NCI-H526 treated with DMSO at 0.1 percent for 48 hours (cell line): ENCODE measurements around the gene SHISAL1.
"Not testable (repeated sequence)": the region's sequence is repeated elsewhere in the genome, so short reads cannot be mapped to it uniquely, and the experiment has no call there.

Experiments
- DNase-seq: peaks from one replicate; lab custom pipeline; 2025; lab: John Stamatoyannopoulos, UW

SHISAL1 gene

DNA sequence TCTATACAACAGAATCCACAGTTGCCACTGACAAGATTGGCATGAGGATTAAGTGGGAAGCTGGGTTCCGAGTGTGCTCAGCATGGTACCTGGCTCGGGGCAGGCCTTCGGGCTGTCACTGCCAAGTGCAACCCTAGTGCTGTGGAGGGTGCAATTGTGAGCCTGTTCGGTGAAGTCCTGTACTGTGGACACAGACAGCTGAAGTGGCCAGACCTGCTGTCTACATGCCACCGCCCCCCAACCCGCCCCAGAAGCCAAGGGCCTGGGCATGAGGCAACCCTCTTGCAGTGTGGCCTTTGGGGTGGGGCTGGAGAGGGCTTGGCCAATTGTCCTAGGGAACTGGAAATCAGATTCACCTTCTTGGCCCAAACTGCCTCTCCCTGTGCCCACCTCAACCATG, 15.6 kb upstream of the SHISAL1 start:
- DNase-seq: no peak

DNA sequence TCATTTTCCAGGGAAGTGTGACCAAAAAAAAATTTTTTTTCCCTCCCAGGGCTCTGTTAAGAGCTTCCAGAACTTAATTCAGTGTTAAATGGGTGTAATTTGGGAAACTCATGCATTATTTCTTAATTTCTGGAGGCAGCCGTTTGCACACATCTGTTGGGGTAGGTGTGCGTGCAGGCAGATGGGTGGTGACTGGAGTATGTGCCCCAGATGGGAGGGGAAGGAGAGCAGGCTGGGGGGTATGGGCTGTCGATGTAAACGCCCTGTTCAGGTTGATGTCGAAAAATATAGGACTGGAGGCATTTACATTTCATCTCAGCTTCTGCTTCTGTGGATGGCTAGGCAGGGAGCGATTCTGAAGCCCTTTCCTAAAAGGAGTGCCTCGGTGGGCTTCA, 13.7 kb upstream of the SHISAL1 start:
- DNase-seq: no peak

DNA sequence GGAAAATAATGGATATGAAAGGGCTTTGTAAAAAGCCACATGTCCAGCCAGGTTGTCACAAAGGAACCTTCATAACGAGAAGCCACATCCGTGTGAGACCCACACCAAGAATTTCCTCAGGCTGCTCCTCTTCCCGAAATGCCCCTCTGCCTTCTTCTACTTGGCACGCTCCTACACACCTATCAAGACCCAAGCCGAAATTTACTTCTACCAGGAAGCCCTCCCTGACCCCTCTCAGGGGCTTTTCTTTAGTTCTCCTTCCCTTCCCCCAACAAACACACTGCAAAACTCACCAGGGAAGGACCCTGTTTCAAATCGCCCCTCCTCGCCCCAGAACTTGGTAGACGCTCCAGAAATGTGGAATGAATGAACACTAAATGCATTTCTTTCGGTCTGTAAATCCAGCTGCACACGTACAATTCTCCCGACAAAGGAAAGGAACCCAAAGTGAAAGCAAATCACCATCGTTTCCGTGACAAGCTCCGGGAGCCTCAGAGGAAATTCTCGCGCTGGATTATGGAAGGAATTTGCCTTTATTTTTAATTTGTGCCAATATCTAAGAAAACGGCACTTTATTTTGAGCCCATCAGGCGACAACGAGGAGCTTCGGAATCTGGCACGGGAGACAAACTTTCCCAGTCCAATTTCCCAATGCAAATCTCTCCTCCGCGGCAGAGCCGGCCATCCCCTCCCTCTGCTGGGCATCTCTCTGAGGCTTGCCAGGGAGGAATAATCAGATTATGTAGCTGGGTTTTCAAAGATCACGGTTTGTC, 13.2 kb upstream of the SHISAL1 start:
- DNase-seq: peak; percentile 20

DNA sequence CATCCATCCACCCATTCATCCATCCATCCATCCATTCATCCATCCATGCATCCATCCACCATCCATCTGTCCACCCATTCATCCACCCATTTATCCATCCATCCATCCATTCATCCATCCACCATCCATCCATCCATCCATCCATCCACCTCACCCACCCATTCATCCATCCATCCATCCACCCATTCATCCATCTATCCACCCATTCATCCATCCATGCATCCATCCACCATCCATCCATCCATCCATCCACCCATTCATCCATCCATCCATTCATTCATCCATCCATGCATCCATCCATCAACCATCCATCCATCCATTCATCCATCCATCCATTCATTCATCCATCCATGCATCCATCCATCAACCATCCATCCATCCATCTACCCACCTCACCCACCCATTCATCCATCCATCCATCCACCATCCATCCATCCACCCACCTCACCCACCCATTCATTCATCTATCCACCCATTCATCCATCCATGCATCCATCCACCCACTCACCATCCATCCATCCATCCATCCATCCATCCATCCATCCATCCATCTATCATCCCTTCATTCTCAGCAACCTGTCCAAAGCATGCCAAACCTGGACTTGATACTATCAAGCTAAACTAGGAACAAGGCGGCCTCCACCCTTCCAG, 10.5 kb upstream of the SHISAL1 start:
- DNase-seq: not testable (repeated sequence)

GRCh38 chr22:44319685-44320084, 6.9 kb upstream of the SHISAL1 start:
- no peak for DNase-seq

GRCh38 chr22:44318751-44319150, 6.0 kb upstream of the SHISAL1 start:
- no peak for DNase-seq

DNA sequence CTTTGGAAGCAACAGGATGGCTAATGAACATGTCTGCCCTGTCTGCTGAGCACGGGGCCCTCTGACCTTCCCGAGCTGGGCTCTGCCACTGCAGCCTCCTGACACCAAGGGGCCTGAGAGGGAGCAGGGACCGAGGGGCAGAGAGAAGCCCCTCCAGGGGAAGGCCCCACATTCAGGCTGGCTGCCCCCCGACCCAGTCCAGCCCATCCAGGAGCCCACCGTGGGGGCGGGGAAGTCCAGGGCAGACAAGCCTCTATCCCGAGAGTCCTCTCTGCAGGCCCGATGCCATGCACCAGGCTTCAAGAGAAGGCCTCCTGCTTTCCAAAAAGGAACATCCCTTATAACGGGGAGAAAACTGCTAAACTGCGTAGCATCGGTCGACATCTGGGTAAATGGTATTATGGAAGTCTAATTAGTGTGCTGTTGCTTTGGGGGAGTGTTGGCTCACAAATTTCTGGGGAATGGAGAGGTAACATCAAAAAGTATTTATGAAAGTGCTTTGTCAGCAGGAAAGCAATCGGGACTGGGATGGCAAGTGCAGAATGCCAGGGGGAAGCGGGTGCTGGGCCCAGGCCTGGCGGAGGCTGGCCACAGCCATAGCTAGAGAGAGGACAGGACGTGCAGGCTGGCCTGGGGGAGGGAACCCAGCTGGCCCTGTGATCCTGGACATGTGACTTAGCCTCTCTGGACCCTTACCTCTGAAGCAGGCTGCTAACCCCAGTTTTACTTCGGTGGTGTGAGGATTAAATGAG, 5.3 kb upstream of the SHISAL1 start:
- DNase-seq: no peak

DNA sequence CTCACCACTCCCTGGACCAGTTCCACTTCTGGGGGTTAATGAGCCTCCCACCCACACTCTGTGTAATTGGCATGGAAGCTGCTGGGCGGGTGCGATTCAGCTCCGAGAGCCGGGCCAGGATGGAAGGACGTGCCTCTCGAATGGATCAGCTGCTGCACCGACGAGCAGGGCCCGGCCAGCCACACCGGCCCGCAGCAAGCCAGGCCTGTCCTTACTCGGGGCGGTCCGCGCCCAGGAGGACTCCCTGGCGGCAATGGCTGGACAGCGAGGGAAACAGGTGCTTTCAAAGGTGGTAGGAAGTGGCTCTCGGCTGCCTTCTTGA, 4.3 kb upstream of the SHISAL1 start:
- DNase-seq: no peak

GRCh38 chr22:44316393-44317122, 3.8 kb upstream of the SHISAL1 start:
- DNase-seq: no peak

GRCh38 chr22:44314425-44315067, 1.8 kb upstream of the SHISAL1 start:
- no peak for DNase-seq

- DNase-seq: no peak
Measured at GRCh38 chr22:44313385-44314006, 745 bp upstream of the SHISAL1 start.

DNA sequence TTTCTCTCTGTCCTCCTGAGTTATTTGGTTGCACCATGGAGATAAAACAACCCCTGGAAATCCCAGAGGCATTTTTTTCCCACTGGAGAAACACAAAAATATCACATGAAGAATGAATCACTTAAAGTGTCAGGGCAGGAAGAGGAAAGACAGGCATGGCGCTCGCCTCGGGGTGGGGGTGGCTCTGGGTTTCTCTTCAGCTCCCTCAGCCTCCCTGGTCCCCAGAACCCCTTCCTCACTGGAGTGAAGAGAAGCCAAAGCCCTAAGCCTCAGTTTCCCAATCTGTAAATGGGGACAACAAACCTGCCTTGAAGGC, 938 bp downstream of the SHISAL1 start:
- DNase-seq: no peak

- DNase-seq: no peak
Measured at GRCh38 chr22:44311104-44311854, 1.5 kb downstream of the SHISAL1 start.

DNA sequence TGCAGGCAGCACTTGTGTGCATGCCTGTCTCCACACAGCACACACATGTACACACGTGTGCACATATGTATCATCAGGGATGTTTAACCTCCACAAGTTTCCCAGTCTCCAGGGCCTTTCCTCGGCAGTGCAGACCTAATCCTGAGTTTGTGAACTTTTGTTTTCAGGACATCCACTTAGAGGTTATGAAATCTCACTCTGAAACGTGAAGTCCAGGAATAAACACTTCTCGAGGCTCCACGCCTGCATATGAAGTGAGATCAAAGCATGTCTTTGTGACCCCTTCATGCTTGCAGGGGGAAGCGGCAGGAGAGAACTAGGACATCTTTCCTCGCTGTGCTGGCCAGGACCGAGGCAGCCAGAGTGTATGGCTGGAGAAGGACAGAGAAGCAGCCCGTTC, 3.1 kb downstream of the SHISAL1 start:
- DNase-seq: no peak

- DNase-seq: no peak
Measured at GRCh38 chr22:44309137-44309536, 3.6 kb downstream of the SHISAL1 start.

DNA sequence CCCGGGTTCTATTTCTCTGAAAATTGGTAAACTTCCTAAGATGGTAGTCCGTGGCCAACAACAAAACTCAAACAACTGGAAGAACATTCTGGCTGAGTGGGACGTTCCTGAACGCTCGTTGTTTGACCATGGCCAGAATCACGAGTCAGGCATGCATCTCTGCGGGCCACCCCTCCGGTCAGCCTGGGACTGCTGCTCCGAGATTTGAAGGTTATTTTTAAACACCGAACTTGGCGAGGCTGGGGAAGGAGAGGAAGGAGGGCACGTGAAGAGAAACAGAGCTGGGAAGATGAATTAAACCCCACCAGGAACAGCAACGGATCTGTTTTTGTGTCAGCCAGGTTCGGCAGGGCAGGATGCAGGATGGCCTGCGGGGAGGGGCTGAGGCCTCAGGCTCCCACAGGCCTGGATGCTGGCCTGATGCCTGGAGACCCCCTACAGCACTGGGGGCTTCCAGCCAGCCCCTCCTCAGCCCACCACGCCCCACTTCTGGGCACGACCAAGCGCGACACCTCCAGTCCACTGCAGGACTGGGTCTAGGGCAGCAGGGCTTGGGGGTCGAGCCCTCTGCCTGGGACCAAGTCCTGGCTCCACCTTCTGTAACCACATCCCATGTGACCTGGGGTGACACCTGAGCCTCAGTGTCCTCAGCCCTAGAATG, 5.1 kb downstream of the SHISAL1 start:
- no peak for DNase-seq

DNA sequence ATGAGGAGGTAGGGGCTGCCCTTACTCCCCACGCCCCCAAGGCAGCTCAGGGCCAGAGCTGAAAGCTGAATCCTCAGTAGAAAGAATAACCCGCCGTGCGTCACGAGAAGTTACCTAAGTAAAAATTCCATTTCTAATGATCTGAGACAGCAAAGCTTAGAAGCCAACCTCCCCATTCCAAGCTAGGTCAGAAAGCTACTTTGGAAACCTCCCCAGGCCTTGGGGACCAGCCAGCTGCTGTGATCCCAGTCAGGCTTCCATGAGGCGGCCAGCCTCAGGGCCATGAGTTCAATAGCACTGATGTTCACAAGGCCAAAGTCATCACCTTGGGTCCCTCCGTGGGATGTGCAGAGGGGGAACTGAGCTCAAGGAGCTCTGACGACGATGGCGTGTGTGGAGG, 6.9 kb downstream of the SHISAL1 start:
- no peak for DNase-seq

- DNase-seq: no peak
Measured at GRCh38 chr22:44305455-44305854, 7.3 kb downstream of the SHISAL1 start.

- no peak for DNase-seq
Measured at GRCh38 chr22:44304911-44305310, 7.8 kb downstream of the SHISAL1 start.

DNA sequence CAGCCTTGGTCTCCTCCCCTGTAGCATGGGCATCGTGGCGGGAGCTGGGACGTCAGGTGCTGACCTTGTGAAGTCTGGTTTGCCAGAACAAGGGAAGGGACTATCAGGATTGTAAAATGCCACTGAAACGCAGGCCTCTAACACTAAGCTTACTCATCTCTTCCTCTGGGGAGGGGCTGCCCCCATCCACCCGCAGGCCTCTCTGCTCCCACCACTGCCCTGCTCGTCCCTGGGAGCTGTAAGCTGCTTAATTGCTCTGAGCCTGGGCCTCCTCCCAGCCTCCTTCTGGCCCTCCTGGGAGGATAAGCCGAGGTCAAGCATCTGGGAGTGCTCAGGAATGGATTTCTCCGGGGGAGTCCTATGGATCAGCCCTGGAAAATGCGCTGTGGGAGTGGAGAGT, 8.4 kb downstream of the SHISAL1 start:
- no peak for DNase-seq
